Gastrocnemius medialis (tissue), 4 donors: ENCODE results near the gene FBXL16.

Experiments used
- POLR2A ChIP-seq, 2 donors: fragments of 450-650 bp; IDR thresholded peaks; one replicate each; pipeline ENCODE4 v1.6.1; 2017; ENCODE audit warnings: antibody characterized with exemption in 2 of 2, mild to moderate bottlenecking in 2 of 2, moderate library complexity in 2 of 2
- TF ChIP-seq, protein P1 (sequence below), 5 experiments: fragments of 450-650 bp in 3 of 5; fragments of 200-600 bp in 2 of 5; sonication (generic) in 2 of 5; IDR thresholded peaks in 4 of 5; conservative IDR thresholded peaks in 1 of 5; 1 replicate in 4 of 5; 2 replicates in 1 of 5; pipeline ENCODE4 v1.5.1; 2016 to 2019; ENCODE audit warnings: antibody characterized with exemption in 5 of 5, mild to moderate bottlenecking in 3 of 5, moderate library complexity in 3 of 5

DNA sequence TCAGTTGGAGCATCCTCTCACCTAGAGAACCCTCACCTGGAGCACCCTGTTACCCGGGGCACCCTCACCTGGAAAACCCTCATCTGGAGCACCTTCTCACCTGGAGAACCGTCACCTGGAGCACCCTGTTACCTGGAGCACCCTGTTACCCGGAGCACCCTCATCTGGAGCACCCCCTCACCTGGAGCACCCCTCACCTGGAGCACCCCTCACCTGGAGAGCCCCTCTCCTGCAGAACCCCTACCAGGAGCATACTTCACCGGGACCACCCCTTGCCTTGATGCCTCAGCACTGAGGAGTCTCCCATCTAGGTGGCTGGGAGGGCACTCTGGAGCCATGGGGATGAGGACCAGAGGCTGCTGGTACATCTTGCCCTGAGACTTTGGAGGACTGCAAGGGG, 3.4 kb upstream of the FBXL16 start:
- TF ChIP-seq, protein P1, sequence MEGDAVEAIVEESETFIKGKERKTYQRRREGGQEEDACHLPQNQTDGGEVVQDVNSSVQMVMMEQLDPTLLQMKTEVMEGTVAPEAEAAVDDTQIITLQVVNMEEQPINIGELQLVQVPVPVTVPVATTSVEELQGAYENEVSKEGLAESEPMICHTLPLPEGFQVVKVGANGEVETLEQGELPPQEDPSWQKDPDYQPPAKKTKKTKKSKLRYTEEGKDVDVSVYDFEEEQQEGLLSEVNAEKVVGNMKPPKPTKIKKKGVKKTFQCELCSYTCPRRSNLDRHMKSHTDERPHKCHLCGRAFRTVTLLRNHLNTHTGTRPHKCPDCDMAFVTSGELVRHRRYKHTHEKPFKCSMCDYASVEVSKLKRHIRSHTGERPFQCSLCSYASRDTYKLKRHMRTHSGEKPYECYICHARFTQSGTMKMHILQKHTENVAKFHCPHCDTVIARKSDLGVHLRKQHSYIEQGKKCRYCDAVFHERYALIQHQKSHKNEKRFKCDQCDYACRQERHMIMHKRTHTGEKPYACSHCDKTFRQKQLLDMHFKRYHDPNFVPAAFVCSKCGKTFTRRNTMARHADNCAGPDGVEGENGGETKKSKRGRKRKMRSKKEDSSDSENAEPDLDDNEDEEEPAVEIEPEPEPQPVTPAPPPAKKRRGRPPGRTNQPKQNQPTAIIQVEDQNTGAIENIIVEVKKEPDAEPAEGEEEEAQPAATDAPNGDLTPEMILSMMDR (IDR thresholded peaks at IDR 0.05 in 4 of 5, conservative IDR thresholded peaks at IDR 0.05 in 1 of 5): no peak
- no peak for TF ChIP-seq POLR2A (IDR thresholded peaks at IDR 0.05)
